ENCODE results near the gene PP2D1. TPM values are rescaled to one million over a fixed set of nuclear protein-coding genes. Genes with fewer than 3 reads are reported as not detected.

The PP2D1 gene
- total and polyA plus RNA-seq, 2 of the 8 experiments (the other 6 are each of a cell fraction or from before 2014, with no cell fraction given) = not detected

DNA sequence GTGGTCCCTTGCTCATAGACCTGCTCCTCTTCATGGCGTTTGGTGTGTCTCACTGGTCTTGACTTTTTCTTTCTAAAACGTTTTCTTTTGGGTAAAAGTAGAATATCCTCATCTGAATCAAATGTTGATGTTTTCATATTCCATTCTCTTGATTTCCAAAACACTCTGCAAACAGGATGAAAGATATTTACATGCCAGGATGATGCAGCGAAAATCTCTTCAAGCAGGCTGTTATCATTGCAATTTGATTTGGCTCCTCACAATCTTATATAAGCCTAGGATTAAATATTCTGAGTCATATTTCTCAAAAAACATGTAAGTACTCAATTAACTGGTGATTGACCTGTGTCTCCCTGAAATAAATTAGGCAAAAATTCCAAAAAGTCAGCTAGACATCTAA, 10.1 kb downstream of the PP2D1 start (continued):
- TF ChIP-seq, protein P1, sequence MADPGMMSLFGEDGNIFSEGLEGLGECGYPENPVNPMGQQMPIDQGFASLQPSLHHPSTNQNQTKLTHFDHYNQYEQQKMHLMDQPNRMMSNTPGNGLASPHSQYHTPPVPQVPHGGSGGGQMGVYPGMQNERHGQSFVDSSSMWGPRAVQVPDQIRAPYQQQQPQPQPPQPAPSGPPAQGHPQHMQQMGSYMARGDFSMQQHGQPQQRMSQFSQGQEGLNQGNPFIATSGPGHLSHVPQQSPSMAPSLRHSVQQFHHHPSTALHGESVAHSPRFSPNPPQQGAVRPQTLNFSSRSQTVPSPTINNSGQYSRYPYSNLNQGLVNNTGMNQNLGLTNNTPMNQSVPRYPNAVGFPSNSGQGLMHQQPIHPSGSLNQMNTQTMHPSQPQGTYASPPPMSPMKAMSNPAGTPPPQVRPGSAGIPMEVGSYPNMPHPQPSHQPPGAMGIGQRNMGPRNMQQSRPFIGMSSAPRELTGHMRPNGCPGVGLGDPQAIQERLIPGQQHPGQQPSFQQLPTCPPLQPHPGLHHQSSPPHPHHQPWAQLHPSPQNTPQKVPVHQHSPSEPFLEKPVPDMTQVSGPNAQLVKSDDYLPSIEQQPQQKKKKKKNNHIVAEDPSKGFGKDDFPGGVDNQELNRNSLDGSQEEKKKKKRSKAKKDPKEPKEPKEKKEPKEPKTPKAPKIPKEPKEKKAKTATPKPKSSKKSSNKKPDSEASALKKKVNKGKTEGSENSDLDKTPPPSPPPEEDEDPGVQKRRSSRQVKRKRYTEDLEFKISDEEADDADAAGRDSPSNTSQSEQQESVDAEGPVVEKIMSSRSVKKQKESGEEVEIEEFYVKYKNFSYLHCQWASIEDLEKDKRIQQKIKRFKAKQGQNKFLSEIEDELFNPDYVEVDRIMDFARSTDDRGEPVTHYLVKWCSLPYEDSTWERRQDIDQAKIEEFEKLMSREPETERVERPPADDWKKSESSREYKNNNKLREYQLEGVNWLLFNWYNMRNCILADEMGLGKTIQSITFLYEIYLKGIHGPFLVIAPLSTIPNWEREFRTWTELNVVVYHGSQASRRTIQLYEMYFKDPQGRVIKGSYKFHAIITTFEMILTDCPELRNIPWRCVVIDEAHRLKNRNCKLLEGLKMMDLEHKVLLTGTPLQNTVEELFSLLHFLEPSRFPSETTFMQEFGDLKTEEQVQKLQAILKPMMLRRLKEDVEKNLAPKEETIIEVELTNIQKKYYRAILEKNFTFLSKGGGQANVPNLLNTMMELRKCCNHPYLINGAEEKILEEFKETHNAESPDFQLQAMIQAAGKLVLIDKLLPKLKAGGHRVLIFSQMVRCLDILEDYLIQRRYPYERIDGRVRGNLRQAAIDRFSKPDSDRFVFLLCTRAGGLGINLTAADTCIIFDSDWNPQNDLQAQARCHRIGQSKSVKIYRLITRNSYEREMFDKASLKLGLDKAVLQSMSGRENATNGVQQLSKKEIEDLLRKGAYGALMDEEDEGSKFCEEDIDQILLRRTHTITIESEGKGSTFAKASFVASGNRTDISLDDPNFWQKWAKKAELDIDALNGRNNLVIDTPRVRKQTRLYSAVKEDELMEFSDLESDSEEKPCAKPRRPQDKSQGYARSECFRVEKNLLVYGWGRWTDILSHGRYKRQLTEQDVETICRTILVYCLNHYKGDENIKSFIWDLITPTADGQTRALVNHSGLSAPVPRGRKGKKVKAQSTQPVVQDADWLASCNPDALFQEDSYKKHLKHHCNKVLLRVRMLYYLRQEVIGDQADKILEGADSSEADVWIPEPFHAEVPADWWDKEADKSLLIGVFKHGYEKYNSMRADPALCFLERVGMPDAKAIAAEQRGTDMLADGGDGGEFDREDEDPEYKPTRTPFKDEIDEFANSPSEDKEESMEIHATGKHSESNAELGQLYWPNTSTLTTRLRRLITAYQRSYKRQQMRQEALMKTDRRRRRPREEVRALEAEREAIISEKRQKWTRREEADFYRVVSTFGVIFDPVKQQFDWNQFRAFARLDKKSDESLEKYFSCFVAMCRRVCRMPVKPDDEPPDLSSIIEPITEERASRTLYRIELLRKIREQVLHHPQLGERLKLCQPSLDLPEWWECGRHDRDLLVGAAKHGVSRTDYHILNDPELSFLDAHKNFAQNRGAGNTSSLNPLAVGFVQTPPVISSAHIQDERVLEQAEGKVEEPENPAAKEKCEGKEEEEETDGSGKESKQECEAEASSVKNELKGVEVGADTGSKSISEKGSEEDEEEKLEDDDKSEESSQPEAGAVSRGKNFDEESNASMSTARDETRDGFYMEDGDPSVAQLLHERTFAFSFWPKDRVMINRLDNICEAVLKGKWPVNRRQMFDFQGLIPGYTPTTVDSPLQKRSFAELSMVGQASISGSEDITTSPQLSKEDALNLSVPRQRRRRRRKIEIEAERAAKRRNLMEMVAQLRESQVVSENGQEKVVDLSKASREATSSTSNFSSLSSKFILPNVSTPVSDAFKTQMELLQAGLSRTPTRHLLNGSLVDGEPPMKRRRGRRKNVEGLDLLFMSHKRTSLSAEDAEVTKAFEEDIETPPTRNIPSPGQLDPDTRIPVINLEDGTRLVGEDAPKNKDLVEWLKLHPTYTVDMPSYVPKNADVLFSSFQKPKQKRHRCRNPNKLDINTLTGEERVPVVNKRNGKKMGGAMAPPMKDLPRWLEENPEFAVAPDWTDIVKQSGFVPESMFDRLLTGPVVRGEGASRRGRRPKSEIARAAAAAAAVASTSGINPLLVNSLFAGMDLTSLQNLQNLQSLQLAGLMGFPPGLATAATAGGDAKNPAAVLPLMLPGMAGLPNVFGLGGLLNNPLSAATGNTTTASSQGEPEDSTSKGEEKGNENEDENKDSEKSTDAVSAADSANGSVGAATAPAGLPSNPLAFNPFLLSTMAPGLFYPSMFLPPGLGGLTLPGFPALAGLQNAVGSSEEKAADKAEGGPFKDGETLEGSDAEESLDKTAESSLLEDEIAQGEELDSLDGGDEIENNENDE (IDR thresholded peaks at IDR 0.05; ENCODE audit: insufficient replicate concordance, low read length) = no peak
- TF ChIP-seq NRF1 (IDR thresholded peaks at IDR 0.05; ENCODE audit: low read depth, low read length) = no peak
- no peak for TF ChIP-seq SP1 (IDR thresholded peaks at IDR 0.05; ENCODE audit: low read depth, low read length)
- no peak for TF ChIP-seq SIN3A (conservative IDR thresholded peaks at IDR 0.05 in 1 of 2, IDR thresholded peaks at IDR 0.05 in 1 of 2; ENCODE audit: low read depth in 1 of 2, low read length in 2 of 2)
- no peak for TF ChIP-seq CHD2 (IDR thresholded peaks at IDR 0.05; ENCODE audit: low read length)
- no peak for TF ChIP-seq YY1 (IDR thresholded peaks at IDR 0.05; ENCODE audit: low read depth, low read length)
- TF ChIP-seq TBP (IDR thresholded peaks at IDR 0.05; ENCODE audit: low read depth, low read length) = no peak
- no peak for TF ChIP-seq KDM4A (IDR thresholded peaks at IDR 0.05; ENCODE audit: low read depth, low read length, severe bottlenecking)

Measured in H1 (cell line).